DND-41 (cell line): ENCODE measurements around the gene CAPN14.

ENCODE experiments used
- ATAC-seq: fragments of 200-7000 bp; cut with Tn5 transposase; 3 replicates; pipeline ENCODE4 v1.9.1; 2021; ENCODE audit warnings: low read depth; ENCODE audit not compliant: insufficient read depth
- DNase-seq: peaks from one replicate; pipeline ENCODE4 v3.0.0-alpha.2; 2020
- H2AFZ ChIP-seq: 2 replicates; pipeline ENCODE4 v1.6.0; 2012; ENCODE audit warnings: low read depth, low read length
- H3K27ac ChIP-seq: 2 replicates; pipeline ENCODE4 v1.5.1; 2012; ENCODE audit warnings: low read length, inconsistent platforms
- H3K27me3 ChIP-seq: fragments of 200-600 bp; sonication (generic); 2 replicates; pipeline ENCODE4 v1.6.0; 2012; ENCODE audit warnings: low read length, mild to moderate bottlenecking, inconsistent platforms; ENCODE audit not compliant: insufficient read depth, poor library complexity
- H3K36me3 ChIP-seq: 2 replicates; pipeline ENCODE4 v1.5.1; 2012; ENCODE audit warnings: low read length, inconsistent platforms; ENCODE audit not compliant: insufficient read depth
- H3K4me1 ChIP-seq: 2 replicates; pipeline ENCODE4 v1.5.1; 2012; ENCODE audit warnings: mild to moderate bottlenecking, low read length; ENCODE audit not compliant: insufficient read depth
- H3K4me2 ChIP-seq: 2 replicates; pipeline ENCODE4 v1.6.0; 2012; ENCODE audit warnings: mild to moderate bottlenecking, moderate library complexity, low read length, inconsistent platforms; ENCODE audit not compliant: insufficient read depth
- H3K4me3 ChIP-seq, 2 experiments: fragments of 200-600 bp in 1 of 2; shearing (Covaris generic) in 1 of 2; 2 replicates each; pipeline ENCODE4 v1.5.1; 2012 to 2016; ENCODE audit warnings: inconsistent platforms in 2 of 2, low read length in 2 of 2, mild to moderate bottlenecking in 2 of 2, low read depth in 1 of 2, moderate library complexity in 1 of 2
- H3K79me2 ChIP-seq: 2 replicates; pipeline ENCODE4 v1.6.0; 2012; ENCODE audit warnings: low read length, inconsistent platforms; ENCODE audit not compliant: insufficient read depth
- H3K9ac ChIP-seq: 2 replicates; pipeline ENCODE4 v1.6.0; 2012; ENCODE audit warnings: low read depth, mild to moderate bottlenecking, inconsistent platforms, low read length, moderate library complexity
- H3K9me3 ChIP-seq: 2 replicates; pipeline ENCODE4 v1.5.1; 2012; ENCODE audit warnings: low read length, moderate library complexity, mild to moderate bottlenecking, inconsistent platforms; ENCODE audit not compliant: insufficient read depth, severe bottlenecking
- H4K20me1 ChIP-seq: 2 replicates; pipeline ENCODE4 v1.6.0; 2012; ENCODE audit warnings: low read length; ENCODE audit not compliant: insufficient read depth
- CTCF ChIP-seq: IDR thresholded peaks from 2 replicates; pipeline ENCODE4 v1.5.1; 2012; ENCODE audit warnings: borderline replicate concordance, low read length, moderate library complexity, mild to moderate bottlenecking; ENCODE audit not compliant: poor library complexity, severe bottlenecking; ENCODE audit errors: extremely low read depth
- EZH2 ChIP-seq: IDR thresholded peaks from 3 replicates; pipeline ENCODE4 v1.6.1; 2012; ENCODE audit warnings: borderline replicate concordance, low read depth, mild to moderate bottlenecking, moderate library complexity, low read length, inconsistent platforms; ENCODE audit not compliant: severe bottlenecking

Gene CAPN14

GRCh38 chr2:31253356-31254131 lies 36.2 kb upstream of the CAPN14 start:
- TF ChIP-seq EZH2 (no peak), CTCF (no peak)
- DNase-seq = no peak
- Histone ChIP-seq H4K20me1 (no peaks in the 10 kb centered on the region), H3K4me3 (no peak overlapping the region), H3K27ac (no peak overlapping the region), H3K9ac (no peak overlapping the region), H2AFZ (no peak overlapping the region), H3K4me2 (no peak overlapping the region), H3K27me3 (no peaks in the 10 kb centered on the region), H3K36me3 (no peaks in the 10 kb centered on the region), H3K4me1 (no peaks in the 10 kb centered on the region), H3K9me3 (no peaks in the 10 kb centered on the region), H3K79me2 (no peaks in the 10 kb centered on the region)
- no peak for ATAC-seq

DNA sequence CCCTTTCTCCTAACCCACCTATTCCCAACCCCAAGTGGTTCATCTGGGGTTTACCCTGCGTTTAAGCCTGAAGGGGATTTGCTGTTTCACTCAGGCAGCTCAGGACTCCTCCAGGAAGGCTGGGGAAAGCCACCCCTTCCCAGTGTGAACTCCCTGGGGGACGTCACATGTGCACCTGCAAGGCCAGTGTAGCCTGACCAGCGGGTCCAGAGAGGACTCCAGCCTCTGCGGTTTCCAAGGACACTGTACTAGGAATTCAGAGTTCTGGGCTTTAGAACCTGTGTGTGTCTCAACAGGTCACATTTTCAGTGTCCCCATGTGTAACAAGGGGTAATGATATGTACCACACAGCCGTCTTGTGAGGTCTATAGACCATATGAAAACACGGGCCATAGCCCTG lies 34.5 kb upstream of the CAPN14 start:
- H3K4me3 ChIP-seq = no peak overlapping the region
- no peak for DNase-seq
- no peaks in the 10 kb centered on the region for H3K79me2 ChIP-seq
- no peak overlapping the region for H3K4me2 ChIP-seq
- ATAC-seq = no peak
- TF ChIP-seq CTCF (no peak), EZH2 (no peak)
- H3K9me3 ChIP-seq = no peaks in the 10 kb centered on the region
- no peak overlapping the region for H3K27ac ChIP-seq
- H2AFZ ChIP-seq = no peak overlapping the region
- no peaks in the 10 kb centered on the region for H3K4me1 ChIP-seq
- H4K20me1 ChIP-seq = no peaks in the 10 kb centered on the region
- no peaks in the 10 kb centered on the region for H3K36me3 ChIP-seq
- no peak overlapping the region for H3K9ac ChIP-seq
- H3K27me3 ChIP-seq = no peaks in the 10 kb centered on the region

DNA sequence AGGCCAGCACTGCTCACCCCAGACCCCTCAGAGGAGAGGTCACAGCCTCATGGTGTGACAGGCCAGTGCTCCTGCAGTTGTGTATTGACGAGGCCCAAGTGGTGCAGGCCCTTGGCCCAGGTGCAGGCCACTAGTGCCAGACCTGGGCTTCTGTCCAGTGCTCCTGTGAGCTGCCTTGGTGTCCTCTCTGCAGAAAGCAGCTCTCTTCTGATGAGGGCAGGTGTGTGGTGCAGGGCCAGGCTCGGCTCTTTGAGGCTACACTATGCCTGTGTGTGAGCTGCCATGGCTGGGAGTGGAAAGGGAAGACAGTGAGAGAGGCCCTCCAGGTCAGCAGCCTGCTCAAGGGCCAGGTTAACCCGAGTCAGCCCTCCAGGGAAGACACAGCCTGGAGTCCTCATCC lies 33.7 kb upstream of the CAPN14 start:
- H2AFZ ChIP-seq = no peak overlapping the region
- no peaks in the 10 kb centered on the region for H3K79me2 ChIP-seq
- no peaks in the 10 kb centered on the region for H4K20me1 ChIP-seq
- no peak overlapping the region for H3K9ac ChIP-seq
- no peaks in the 10 kb centered on the region for H3K9me3 ChIP-seq
- no peak for DNase-seq
- no peak overlapping the region for H3K27ac ChIP-seq
- H3K4me2 ChIP-seq = no peak overlapping the region
- no peaks in the 10 kb centered on the region for H3K4me1 ChIP-seq
- TF ChIP-seq CTCF (no peak), EZH2 (no peak)
- no peaks in the 10 kb centered on the region for H3K27me3 ChIP-seq
- no peaks in the 10 kb centered on the region for H3K36me3 ChIP-seq
- no peak overlapping the region for H3K4me3 ChIP-seq
- ATAC-seq = no peak
